ENCODE results near the gene HLA-DMB. TPM values are rescaled to one million over a fixed set of nuclear protein-coding genes. Genes with fewer than 3 reads are reported as not detected.

The HLA-DMB gene
- total RNA-seq, 1 experiment from 2014 or later: 3.3 TPM

DNA sequence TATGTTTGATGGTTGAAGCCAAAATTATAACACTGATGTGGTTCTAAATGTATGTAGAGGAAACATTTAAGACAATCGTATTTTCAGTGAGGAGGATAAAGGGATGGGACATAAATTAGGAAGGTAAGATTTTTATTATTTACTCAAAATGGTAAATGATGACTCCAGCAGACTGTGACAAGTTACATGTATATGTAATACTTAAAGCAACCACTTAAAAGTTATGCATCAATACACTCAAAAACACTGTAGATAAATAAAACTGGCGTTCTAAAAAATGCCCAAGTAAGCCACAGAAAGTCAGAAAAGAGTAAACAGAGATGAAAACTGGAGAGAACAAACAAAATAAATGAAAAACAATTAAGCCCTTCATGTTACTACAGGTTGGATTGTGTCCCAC is 18.7 kb downstream of the HLA-DMB start:
- RAD21 ChIA-PET (ENCODE audit: low non-redundant PET in 1 of 2, low total read pairs in 2 of 2, uncharacterized antibody in 2 of 2, unreplicated experiment in 2 of 2): no interaction called here
- Histone ChIP-seq H2AFZ (ENCODE audit: low read depth, low read length, poor library complexity, severe bottlenecking) (no peak overlapping the region), H3K79me2 (ENCODE audit: insufficient read depth, low read length) (no peaks in the 10 kb centered on the region), H3K9ac (ENCODE audit: low read length) (no peak overlapping the region), H3K4me3 (replicated peaks in 1 of 2; ENCODE audit: low read depth in 1 of 2, low read length in 2 of 2) (no peak overlapping the region), H4K20me1 (ENCODE audit: insufficient read depth) (no peaks in the 10 kb centered on the region), H3K27ac (ENCODE audit: low read depth, low read length) (no peak overlapping the region), H3K9me2 (ENCODE audit: insufficient read depth) (no peaks in the 10 kb centered on the region), H3K4me1 (ENCODE audit: control insufficient read depth in 1 of 2, insufficient read depth in 2 of 2, low read length in 2 of 2) (no peaks in the 10 kb centered on the region), H3K27me3 (ENCODE audit: insufficient read depth, low read length) (no peaks in the 10 kb centered on the region), H3K9me3 (ENCODE audit: control insufficient read depth in 1 of 2, insufficient read depth in 1 of 2, low read depth in 1 of 2, low read length in 2 of 2) (no peaks in the 10 kb centered on the region), H3K36me3 (ENCODE audit: control insufficient read depth in 1 of 2, insufficient read depth in 2 of 2, low read length in 2 of 2) (no peaks in the 10 kb centered on the region), H3K4me2 (ENCODE audit: low read length) (no peak overlapping the region)
- CTCF ChIA-PET: interaction anchor here (5.6 kb wide), 1 partner anchor 12 kb away, joined by 27 read pairs; no protein-coding TSS in a partner anchor
- TF ChIP-seq ELF1 (IDR thresholded peaks at IDR 0.05; ENCODE audit: borderline replicate concordance, low read depth) (no peak), POLR2A (IDR thresholded peaks at IDR 0.05; ENCODE audit: borderline replicate concordance, extremely low read depth, insufficient read depth, insufficient read length) (no peak), CEBPB (IDR thresholded peaks at IDR 0.05; ENCODE audit: low read depth) (no peak), FOSL1 (IDR thresholded peaks at IDR 0.05; ENCODE audit: low read depth) (no peak), SRF (IDR thresholded peaks at IDR 0.05; ENCODE audit: low read depth) (no peak), RAD21 (IDR thresholded peaks at IDR 0.05; ENCODE audit: low read depth) (no peak), EZH2phosphoT487 (IDR thresholded peaks at IDR 0.05; ENCODE audit: borderline replicate concordance) (no peak)
- TF ChIP-seq, protein P1, sequence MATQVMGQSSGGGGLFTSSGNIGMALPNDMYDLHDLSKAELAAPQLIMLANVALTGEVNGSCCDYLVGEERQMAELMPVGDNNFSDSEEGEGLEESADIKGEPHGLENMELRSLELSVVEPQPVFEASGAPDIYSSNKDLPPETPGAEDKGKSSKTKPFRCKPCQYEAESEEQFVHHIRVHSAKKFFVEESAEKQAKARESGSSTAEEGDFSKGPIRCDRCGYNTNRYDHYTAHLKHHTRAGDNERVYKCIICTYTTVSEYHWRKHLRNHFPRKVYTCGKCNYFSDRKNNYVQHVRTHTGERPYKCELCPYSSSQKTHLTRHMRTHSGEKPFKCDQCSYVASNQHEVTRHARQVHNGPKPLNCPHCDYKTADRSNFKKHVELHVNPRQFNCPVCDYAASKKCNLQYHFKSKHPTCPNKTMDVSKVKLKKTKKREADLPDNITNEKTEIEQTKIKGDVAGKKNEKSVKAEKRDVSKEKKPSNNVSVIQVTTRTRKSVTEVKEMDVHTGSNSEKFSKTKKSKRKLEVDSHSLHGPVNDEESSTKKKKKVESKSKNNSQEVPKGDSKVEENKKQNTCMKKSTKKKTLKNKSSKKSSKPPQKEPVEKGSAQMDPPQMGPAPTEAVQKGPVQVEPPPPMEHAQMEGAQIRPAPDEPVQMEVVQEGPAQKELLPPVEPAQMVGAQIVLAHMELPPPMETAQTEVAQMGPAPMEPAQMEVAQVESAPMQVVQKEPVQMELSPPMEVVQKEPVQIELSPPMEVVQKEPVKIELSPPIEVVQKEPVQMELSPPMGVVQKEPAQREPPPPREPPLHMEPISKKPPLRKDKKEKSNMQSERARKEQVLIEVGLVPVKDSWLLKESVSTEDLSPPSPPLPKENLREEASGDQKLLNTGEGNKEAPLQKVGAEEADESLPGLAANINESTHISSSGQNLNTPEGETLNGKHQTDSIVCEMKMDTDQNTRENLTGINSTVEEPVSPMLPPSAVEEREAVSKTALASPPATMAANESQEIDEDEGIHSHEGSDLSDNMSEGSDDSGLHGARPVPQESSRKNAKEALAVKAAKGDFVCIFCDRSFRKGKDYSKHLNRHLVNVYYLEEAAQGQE (IDR thresholded peaks at IDR 0.05; ENCODE audit: low read depth): no peak
- DNase-seq (ENCODE audit: low read depth, low spot score): no peak
- ATAC-seq: no peak
- POLR2A ChIA-PET: no interaction called here
- BruUV-seq (replicated peaks): no TSS peak
- intact Hi-C loops (cut with micrococcal nuclease): no loop called here

DNA sequence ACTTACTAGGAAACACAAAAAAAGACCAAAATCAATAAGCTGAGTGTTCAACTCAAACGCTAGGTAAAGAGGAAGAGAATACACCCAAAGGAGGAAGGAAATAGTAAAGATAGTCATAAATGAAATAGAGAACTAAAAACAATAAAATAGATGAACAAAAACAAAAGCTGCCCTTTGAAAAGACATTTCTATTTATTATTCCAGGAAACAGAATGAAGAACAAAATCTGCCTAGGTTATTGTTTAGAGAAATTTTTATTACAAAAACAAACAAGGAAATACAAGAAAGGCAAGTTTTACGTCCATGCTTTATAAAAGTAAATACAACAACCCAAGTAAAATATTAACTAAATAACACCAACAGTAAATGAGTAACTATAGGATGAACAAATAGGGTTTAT is 20.1 kb downstream of the HLA-DMB start:
- no peak overlapping the region for H3K9ac ChIP-seq (ENCODE audit: low read length)
- ATAC-seq: no peak
- CTCF ChIA-PET: interaction anchor here (5.6 kb wide), 1 partner anchor 13 kb away, joined by 27 read pairs; no protein-coding TSS in a partner anchor
- no peaks in the 10 kb centered on the region for H3K9me2 ChIP-seq (ENCODE audit: insufficient read depth)
- H3K79me2 ChIP-seq (ENCODE audit: insufficient read depth, low read length): no peaks in the 10 kb centered on the region
- H3K27ac ChIP-seq (ENCODE audit: low read depth, low read length): no peak overlapping the region
- no peaks in the 10 kb centered on the region for H3K36me3 ChIP-seq (ENCODE audit: control insufficient read depth in 1 of 2, insufficient read depth in 2 of 2, low read length in 2 of 2)
- no peak for DNase-seq (ENCODE audit: low read depth, low spot score)
- H3K4me1 ChIP-seq (ENCODE audit: control insufficient read depth in 1 of 2, insufficient read depth in 2 of 2, low read length in 2 of 2): no peaks in the 10 kb centered on the region
- no peak overlapping the region for H2AFZ ChIP-seq (ENCODE audit: low read depth, low read length, poor library complexity, severe bottlenecking)
- no peak overlapping the region for H3K4me3 ChIP-seq (replicated peaks in 1 of 2; ENCODE audit: low read depth in 1 of 2, low read length in 2 of 2)
- no TSS peak for BruUV-seq (replicated peaks)
- no peak overlapping the region for H3K4me2 ChIP-seq (ENCODE audit: low read length)
- H4K20me1 ChIP-seq (ENCODE audit: insufficient read depth): no peaks in the 10 kb centered on the region
- H3K27me3 ChIP-seq (ENCODE audit: insufficient read depth, low read length): no peaks in the 10 kb centered on the region
- intact Hi-C loops (cut with micrococcal nuclease): no loop called here
- POLR2A ChIA-PET: no interaction called here
- RAD21 ChIA-PET (ENCODE audit: low non-redundant PET in 1 of 2, low total read pairs in 2 of 2, uncharacterized antibody in 2 of 2, unreplicated experiment in 2 of 2): no interaction called here
- no peaks in the 10 kb centered on the region for H3K9me3 ChIP-seq (ENCODE audit: control insufficient read depth in 1 of 2, insufficient read depth in 1 of 2, low read depth in 1 of 2, low read length in 2 of 2)
- no peak for TF ChIP-seq RAD21 (IDR thresholded peaks at IDR 0.05; ENCODE audit: low read depth)
- TF ChIP-seq ZFX (IDR thresholded peaks at IDR 0.05): no peak
- no peak for TF ChIP-seq CBX3 (IDR thresholded peaks at IDR 0.05; ENCODE audit: low read depth)
- no peak for TF ChIP-seq POLR2AphosphoS5 (IDR thresholded peaks at IDR 0.05; ENCODE audit: low read depth, low read length)
- TF ChIP-seq ZNF274 (IDR thresholded peaks at IDR 0.05; ENCODE audit: low read depth, low read length): no peak
- TF ChIP-seq SP1 (IDR thresholded peaks at IDR 0.05; ENCODE audit: low read depth): no peak
- TF ChIP-seq TCF7L2 (IDR thresholded peaks at IDR 0.05; ENCODE audit: borderline replicate concordance, extremely low read depth, insufficient read depth, insufficient read length): no peak
- TF ChIP-seq CEBPB (IDR thresholded peaks at IDR 0.05; ENCODE audit: low read depth): no peak
